SU-DHL-6 (cell line): Measurements from ENCODE around the gene PDE1C.

Experiments used
- EZH2phosphoT487 ChIP-seq: fragments of 200-600 bp; sonication (generic), shearing (Covaris generic); conservative IDR thresholded peaks from 2 replicates; pipeline ENCODE4 v1.6.1; 2018; ENCODE audit warnings: mild to moderate bottlenecking, antibody characterized with exemption, low read length, moderate library complexity, mixed read lengths
- TF ChIP-seq, protein P1 (sequence below): fragments of 200-600 bp; sonication (generic); IDR thresholded peaks from one replicate; pipeline ENCODE4 v1.5.1; 2017; ENCODE audit warnings: antibody characterized with exemption, mild to moderate bottlenecking, low read length, moderate library complexity; ENCODE audit not compliant: insufficient read depth, poor library complexity, severe bottlenecking

DNA sequence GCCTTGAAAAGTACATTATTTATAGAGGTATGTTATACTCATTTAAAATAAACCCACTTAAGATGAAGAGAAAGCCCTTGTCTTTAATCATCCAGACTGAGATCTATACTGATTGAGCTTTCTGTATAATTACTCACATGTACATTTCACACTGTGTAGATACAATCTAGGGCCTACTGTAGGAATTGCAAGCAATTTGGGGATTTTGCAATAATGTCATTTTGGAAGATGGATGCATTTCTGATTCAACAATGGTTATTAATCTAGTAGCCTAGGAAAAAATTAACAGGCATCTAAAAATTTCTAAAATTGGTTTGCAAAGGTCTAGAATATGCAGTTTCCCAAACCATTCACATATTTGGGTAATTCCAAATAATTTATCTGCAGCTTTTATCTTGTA lies 132.2 kb downstream of the PDE1C start:
- TF ChIP-seq, protein P1, sequence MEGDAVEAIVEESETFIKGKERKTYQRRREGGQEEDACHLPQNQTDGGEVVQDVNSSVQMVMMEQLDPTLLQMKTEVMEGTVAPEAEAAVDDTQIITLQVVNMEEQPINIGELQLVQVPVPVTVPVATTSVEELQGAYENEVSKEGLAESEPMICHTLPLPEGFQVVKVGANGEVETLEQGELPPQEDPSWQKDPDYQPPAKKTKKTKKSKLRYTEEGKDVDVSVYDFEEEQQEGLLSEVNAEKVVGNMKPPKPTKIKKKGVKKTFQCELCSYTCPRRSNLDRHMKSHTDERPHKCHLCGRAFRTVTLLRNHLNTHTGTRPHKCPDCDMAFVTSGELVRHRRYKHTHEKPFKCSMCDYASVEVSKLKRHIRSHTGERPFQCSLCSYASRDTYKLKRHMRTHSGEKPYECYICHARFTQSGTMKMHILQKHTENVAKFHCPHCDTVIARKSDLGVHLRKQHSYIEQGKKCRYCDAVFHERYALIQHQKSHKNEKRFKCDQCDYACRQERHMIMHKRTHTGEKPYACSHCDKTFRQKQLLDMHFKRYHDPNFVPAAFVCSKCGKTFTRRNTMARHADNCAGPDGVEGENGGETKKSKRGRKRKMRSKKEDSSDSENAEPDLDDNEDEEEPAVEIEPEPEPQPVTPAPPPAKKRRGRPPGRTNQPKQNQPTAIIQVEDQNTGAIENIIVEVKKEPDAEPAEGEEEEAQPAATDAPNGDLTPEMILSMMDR: no peak
- no peak for TF ChIP-seq EZH2phosphoT487
